Hepatocyte (in vitro differentiated cells): ENCODE measurements around the gene EPHA5. TPM values are rescaled to one million over a fixed set of nuclear protein-coding genes. Genes with fewer than 3 reads are reported as not detected.

Experiments
- DNase-seq: peaks from one replicate; pipeline ENCODE4 v3.0.0-alpha.2; 2016; ENCODE audit warnings: low spot score
- H2AFZ ChIP-seq: fragments of 200-600 bp; sonication (generic); 2 replicates; pipeline ENCODE4 v1.6.0; 2016; ENCODE audit warnings: antibody characterized with exemption, mild to moderate bottlenecking
- H3K27ac ChIP-seq: fragments of 200-600 bp; sonication (generic); 2 replicates; pipeline ENCODE4 v1.5.1; 2016; ENCODE audit warnings: mild to moderate bottlenecking
- H3K27me3 ChIP-seq: fragments of 200-600 bp; sonication (generic); 2 replicates; pipeline ENCODE4 v1.6.1; 2016
- H3K36me3 ChIP-seq: fragments of 200-600 bp; sonication (generic); replicated peaks from 2 replicates; pipeline ENCODE4 v1.5.1; 2016; ENCODE audit warnings: low read depth; ENCODE audit not compliant: insufficient read depth
- H3K4me1 ChIP-seq: fragments of 200-600 bp; sonication (generic); 2 replicates; pipeline ENCODE4 v1.5.1; 2016; ENCODE audit warnings: mild to moderate bottlenecking, moderate library complexity; ENCODE audit not compliant: insufficient read depth
- H3K4me2 ChIP-seq: fragments of 200-600 bp; sonication (generic); 2 replicates; pipeline ENCODE4 v1.6.0; 2016
- H3K4me3 ChIP-seq: fragments of 200-600 bp; sonication (generic); 2 replicates; pipeline ENCODE4 v1.5.1; 2016; ENCODE audit warnings: mild to moderate bottlenecking
- H3K79me2 ChIP-seq: fragments of 200-600 bp; sonication (generic); 2 replicates; pipeline ENCODE4 v1.6.0; 2017; ENCODE audit warnings: mild to moderate bottlenecking
- H3K9me2 ChIP-seq: fragments of 200-600 bp; sonication (generic); replicated peaks from 2 replicates; pipeline ENCODE4 v1.6.0; 2017; ENCODE audit warnings: mild to moderate bottlenecking; ENCODE audit not compliant: insufficient read depth
- H3K9me3 ChIP-seq: fragments of 200-600 bp; sonication (generic); 2 replicates; pipeline ENCODE4 v1.5.1; 2016; ENCODE audit warnings: low read depth, mild to moderate bottlenecking
- H4K20me1 ChIP-seq: fragments of 200-600 bp; sonication (generic); 2 replicates; pipeline ENCODE4 v1.6.0; 2016; ENCODE audit warnings: mild to moderate bottlenecking; ENCODE audit not compliant: insufficient read depth, poor library complexity, severe bottlenecking
- EZH2 ChIP-seq: fragments of 200-600 bp; sonication (generic); IDR thresholded peaks from 2 replicates; pipeline ENCODE4 v1.6.1; 2016; ENCODE audit warnings: antibody characterized with exemption, mild to moderate bottlenecking, borderline replicate concordance
- EZH2phosphoT487 ChIP-seq: fragments of 200-600 bp; sonication (generic); IDR thresholded peaks from one replicate; pipeline ENCODE4 v1.6.1; 2018; ENCODE audit warnings: antibody characterized with exemption, mild to moderate bottlenecking, low read depth, moderate library complexity; ENCODE audit not compliant: unreplicated experiment, severe bottlenecking
- WGBS: methylation state at CpG from one replicate; pipeline ENCODE4 v1.1.6; 2016; ENCODE audit warnings: low lambda C conversion rate; ENCODE audit errors: missing lambda C conversion rate; 5-methylcytosine and 5-hydroxymethylcytosine counted together
- polyA plus RNA-seq: library from polyadenylated mRNA; unstranded; fragments of >200 nt; fragmentation: Nextera tagmentation; extraction: Ambion mirVana; gene quantifications from 2 replicates; pipeline ENCODE4 v1.2.1, GENCODE V29; 2016
- total RNA-seq: library from RNA; depleted of rRNA; stranded (reverse); fragments of >200 nt; gene quantifications from 2 replicates; pipeline ENCODE4 v1.2.3, GENCODE V29; 2014
- TF ChIP-seq, protein P1 (sequence below): fragments of 200-600 bp; sonication (generic); IDR thresholded peaks from 2 replicates; pipeline ENCODE4 v1.5.1; 2016; ENCODE audit warnings: antibody characterized with exemption, mild to moderate bottlenecking; ENCODE audit not compliant: poor library complexity

Gene EPHA5
- total and polyA plus RNA-seq, 2 experiments from 2014 or later: 0.05 to 0.63 TPM

DNA sequence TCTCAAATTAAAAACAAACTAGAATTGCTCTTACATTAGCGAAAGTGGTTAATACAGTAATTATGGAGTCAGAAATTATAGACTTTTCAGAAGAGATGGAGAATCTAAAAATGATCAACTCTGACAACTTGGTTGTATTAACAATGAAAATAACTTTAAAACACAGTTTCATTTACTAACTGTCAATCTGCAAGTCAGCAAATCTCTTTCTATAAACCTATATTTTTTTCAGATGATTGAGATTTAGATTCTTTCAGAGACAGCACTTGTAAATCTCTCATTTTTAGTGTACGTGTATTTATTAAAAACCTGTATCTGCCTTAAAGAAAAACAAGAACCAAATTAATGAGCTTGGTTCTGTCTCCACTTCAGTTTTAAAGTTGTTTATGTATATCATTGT, 311.4 kb downstream of the EPHA5 start:
- no peaks in the 10 kb centered on the region for H3K4me1 ChIP-seq
- no peak overlapping the region for H3K4me3 ChIP-seq
- H2AFZ ChIP-seq: no peak overlapping the region
- no peaks in the 10 kb centered on the region for H3K9me2 ChIP-seq
- no peaks in the 10 kb centered on the region for H3K9me3 ChIP-seq
- H3K36me3 ChIP-seq: no peaks in the 10 kb centered on the region
- H4K20me1 ChIP-seq: no peaks in the 10 kb centered on the region
- TF ChIP-seq EZH2: no peak
- no peak for TF ChIP-seq EZH2phosphoT487
- TF ChIP-seq, protein P1, sequence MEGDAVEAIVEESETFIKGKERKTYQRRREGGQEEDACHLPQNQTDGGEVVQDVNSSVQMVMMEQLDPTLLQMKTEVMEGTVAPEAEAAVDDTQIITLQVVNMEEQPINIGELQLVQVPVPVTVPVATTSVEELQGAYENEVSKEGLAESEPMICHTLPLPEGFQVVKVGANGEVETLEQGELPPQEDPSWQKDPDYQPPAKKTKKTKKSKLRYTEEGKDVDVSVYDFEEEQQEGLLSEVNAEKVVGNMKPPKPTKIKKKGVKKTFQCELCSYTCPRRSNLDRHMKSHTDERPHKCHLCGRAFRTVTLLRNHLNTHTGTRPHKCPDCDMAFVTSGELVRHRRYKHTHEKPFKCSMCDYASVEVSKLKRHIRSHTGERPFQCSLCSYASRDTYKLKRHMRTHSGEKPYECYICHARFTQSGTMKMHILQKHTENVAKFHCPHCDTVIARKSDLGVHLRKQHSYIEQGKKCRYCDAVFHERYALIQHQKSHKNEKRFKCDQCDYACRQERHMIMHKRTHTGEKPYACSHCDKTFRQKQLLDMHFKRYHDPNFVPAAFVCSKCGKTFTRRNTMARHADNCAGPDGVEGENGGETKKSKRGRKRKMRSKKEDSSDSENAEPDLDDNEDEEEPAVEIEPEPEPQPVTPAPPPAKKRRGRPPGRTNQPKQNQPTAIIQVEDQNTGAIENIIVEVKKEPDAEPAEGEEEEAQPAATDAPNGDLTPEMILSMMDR: no peak
- H3K79me2 ChIP-seq: no peaks in the 10 kb centered on the region
- no peaks in the 10 kb centered on the region for H3K27me3 ChIP-seq
- DNase-seq: no peak
- no peak overlapping the region for H3K27ac ChIP-seq
- 91% methylated on average over 2 of the region's 2 CpGs for WGBS
- no peak overlapping the region for H3K4me2 ChIP-seq

DNA sequence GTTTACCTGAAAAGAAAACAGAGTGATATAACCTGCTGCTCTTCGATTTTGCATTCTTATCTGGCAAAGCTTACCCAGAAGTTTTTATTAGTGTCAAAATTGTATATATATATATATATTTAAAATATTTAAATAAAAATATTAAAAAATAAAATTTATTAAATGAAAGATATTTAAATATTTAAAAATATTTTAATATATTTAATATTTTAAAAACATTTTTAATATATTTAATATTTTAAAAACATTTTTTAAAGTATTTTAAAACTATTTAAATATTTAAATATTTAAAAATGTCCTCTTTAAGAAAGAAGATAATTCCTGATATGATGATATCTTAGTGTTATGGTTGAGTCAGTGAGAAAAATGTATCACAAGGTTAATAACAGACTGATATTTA, 317.2 kb downstream of the EPHA5 start:
- no peak for DNase-seq
- no peak overlapping the region for H3K27ac ChIP-seq
- H3K4me2 ChIP-seq: no peak overlapping the region
- no peaks in the 10 kb centered on the region for H3K9me2 ChIP-seq
- no peaks in the 10 kb centered on the region for H3K9me3 ChIP-seq
- H3K4me3 ChIP-seq: no peak overlapping the region
- H3K4me1 ChIP-seq: no peaks in the 10 kb centered on the region
- H3K36me3 ChIP-seq: no peaks in the 10 kb centered on the region
- 89% methylated on average over 1 of the region's 1 CpG for WGBS
- H2AFZ ChIP-seq: no peak overlapping the region
- H3K27me3 ChIP-seq: no peaks in the 10 kb centered on the region
- no peaks in the 10 kb centered on the region for H3K79me2 ChIP-seq
- no peak for TF ChIP-seq EZH2
- no peak for TF ChIP-seq EZH2phosphoT487
- TF ChIP-seq, protein P1: no peak
- H4K20me1 ChIP-seq: no peaks in the 10 kb centered on the region

DNA sequence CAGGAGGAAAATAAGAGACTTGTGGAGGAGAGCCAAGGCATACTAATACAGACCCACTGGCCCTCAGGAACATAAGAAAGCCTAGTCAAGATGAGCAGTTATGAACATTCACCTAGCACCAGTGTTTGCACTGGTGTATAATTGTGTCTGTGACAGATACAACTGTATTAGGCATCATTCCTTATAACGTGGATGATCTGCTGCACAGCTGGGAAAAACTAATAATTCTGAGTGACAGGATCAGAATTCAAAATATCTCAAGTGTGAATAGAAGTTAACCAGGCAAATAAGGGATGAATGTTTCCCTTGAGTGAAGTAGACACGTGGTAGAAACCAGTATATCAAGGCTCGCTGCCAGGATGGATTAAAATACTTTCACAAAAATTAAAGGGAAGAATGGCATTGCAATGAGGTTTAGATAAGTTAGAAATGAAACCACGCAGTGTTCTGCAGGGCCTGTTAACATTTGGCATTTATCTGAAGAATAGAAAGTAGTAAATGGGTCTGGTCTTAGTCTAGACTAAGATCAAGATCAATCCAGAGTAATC, 325.9 kb downstream of the EPHA5 start:
- Histone ChIP-seq H3K27me3 (no peaks in the 10 kb centered on the region), H3K79me2 (no peaks in the 10 kb centered on the region), H3K4me1 (no peaks in the 10 kb centered on the region), H3K36me3 (no peaks in the 10 kb centered on the region), H3K9me2 (no peaks in the 10 kb centered on the region), H4K20me1 (no peaks in the 10 kb centered on the region), H2AFZ (no peak overlapping the region), H3K9me3 (no peaks in the 10 kb centered on the region), H3K4me3 (no peak overlapping the region), H3K4me2 (no peak overlapping the region), H3K27ac (no peak overlapping the region)
- WGBS: 84% methylated on average over 4 of the region's 4 CpGs
- TF ChIP-seq, protein P1: no peak
- TF ChIP-seq EZH2phosphoT487 (no peak), EZH2 (no peak)
- no peak for DNase-seq

DNA sequence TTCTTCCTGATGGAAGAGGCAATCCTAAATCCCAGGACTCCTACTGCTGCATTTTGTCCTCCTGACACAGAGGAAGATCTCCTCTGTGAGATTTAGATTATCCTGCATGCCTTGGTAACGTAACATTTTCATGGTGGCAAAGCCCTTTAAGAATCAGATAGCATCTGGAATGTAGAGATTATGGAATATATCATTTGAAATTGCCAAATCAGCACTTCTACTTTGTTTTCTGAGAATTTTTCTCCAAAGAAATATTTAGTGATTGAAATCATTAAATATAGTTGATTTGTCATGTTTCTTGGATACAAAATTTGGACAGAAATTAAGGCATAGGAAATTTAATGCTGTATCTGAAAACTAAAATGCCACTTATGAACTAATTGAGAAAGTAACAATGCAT, 326.9 kb downstream of the EPHA5 start:
- H3K79me2 ChIP-seq: no peaks in the 10 kb centered on the region
- no peaks in the 10 kb centered on the region for H4K20me1 ChIP-seq
- H3K4me3 ChIP-seq: no peak overlapping the region
- H3K4me1 ChIP-seq: no peaks in the 10 kb centered on the region
- TF ChIP-seq EZH2phosphoT487 (no peak), EZH2 (no peak)
- TF ChIP-seq, protein P1: no peak
- H3K9me3 ChIP-seq: no peaks in the 10 kb centered on the region
- H3K27me3 ChIP-seq: no peaks in the 10 kb centered on the region
- no peak overlapping the region for H3K27ac ChIP-seq
- no peak for DNase-seq
- no peak overlapping the region for H3K4me2 ChIP-seq
- no peaks in the 10 kb centered on the region for H3K36me3 ChIP-seq
- H3K9me2 ChIP-seq: no peaks in the 10 kb centered on the region
- WGBS: 74% methylated on average over 1 of the region's 1 CpG
- H2AFZ ChIP-seq: no peak overlapping the region
